ENCODE measurements around the gene SDK2.

Gene SDK2

DNA sequence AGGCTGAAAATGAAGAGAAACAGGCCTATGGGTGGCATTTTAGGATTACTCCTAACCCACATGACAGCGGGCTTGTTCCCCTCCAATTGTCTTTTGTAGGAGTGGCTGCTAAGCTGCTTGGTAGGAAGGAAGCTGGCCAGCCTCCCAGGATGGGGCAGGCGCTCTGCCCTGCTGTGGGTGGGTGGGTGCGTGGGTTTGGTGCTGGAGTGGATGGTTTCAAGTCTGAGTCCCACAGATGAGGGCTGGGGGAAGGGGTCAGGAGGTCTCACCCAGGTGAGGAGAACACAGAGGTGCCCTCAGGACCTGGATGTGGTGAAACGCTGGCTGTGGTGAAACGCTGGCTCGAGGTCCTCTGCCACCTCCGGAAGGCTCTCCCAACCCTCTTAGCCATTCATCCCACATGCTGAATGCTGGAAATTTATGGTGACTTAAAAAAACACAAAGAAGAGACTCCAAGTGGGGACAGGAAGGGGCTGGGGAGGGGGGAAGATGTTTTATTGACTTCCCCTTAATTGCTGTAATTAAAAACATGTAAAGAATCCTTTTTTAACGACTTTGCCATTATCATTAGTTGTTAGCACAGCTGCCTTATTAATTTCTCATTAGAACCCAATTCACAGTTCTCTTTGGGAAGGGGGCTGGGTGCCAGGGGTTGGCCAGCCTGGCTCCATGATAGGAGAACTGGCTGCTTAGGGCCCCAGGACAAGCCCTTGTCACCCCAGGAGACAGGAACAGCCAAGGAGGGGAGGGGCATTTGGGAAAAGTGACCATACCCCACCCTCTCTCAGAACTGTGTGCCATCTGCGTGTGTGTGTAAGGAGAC, 178.9 kb downstream of the SDK2 start:
- no peak for DNase-seq (ENCODE audit: low read depth)
- TF ChIP-seq, protein P1, sequence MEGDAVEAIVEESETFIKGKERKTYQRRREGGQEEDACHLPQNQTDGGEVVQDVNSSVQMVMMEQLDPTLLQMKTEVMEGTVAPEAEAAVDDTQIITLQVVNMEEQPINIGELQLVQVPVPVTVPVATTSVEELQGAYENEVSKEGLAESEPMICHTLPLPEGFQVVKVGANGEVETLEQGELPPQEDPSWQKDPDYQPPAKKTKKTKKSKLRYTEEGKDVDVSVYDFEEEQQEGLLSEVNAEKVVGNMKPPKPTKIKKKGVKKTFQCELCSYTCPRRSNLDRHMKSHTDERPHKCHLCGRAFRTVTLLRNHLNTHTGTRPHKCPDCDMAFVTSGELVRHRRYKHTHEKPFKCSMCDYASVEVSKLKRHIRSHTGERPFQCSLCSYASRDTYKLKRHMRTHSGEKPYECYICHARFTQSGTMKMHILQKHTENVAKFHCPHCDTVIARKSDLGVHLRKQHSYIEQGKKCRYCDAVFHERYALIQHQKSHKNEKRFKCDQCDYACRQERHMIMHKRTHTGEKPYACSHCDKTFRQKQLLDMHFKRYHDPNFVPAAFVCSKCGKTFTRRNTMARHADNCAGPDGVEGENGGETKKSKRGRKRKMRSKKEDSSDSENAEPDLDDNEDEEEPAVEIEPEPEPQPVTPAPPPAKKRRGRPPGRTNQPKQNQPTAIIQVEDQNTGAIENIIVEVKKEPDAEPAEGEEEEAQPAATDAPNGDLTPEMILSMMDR (conservative IDR thresholded peaks at IDR 0.05; ENCODE audit: low read depth, low read length), result no peak
- no peak overlapping the region for H3K4me3 ChIP-seq (ENCODE audit: low read depth, low read length)

DNA sequence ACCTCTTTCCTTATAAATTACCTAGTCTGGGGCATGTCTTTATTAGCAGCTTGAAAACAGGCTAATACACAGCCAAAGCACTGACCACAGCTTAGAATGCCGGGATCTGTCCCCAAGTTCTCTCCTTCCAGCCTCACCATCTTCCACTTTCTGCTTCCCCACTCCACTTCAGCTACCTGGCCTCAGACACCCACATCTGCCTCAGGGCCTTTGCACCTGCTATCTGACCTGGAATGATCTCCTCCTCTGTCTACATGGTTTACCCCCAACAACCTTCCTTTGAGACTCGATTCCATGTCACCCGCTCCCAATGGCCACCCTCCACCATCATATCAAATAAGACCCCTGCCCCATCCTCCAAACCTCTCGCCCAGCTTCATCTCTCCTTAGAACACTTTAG, 179.8 kb downstream of the SDK2 start:
- H3K4me3 ChIP-seq (ENCODE audit: low read depth, low read length), result no peak overlapping the region
- DNase-seq (ENCODE audit: low read depth), result no peak
- TF ChIP-seq, protein P1 (conservative IDR thresholded peaks at IDR 0.05; ENCODE audit: low read depth, low read length), result no peak

DNA sequence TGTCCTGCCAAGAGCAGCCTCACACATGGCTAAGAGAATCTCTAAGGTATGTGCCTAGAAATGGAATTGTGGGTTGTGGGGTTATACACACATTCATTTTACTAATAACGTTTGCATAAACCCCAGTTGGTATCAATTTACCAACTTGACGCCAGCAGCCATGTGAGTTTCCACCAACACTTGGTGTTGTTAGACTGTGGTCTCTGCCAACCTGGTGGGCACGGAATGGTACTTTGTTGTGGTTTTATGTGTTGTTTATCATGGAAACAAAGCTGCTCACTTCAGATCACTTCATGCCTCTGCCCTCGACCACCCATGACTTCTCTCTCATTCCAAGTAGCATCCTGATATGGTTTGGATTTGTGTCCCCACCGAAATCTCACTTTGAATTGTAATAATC, 180.4 kb downstream of the SDK2 start:
- TF ChIP-seq, protein P1 (conservative IDR thresholded peaks at IDR 0.05; ENCODE audit: low read depth, low read length), result no peak
- no peak for DNase-seq (ENCODE audit: low read depth)
- H3K4me3 ChIP-seq (ENCODE audit: low read depth, low read length), result no peak overlapping the region

DNA sequence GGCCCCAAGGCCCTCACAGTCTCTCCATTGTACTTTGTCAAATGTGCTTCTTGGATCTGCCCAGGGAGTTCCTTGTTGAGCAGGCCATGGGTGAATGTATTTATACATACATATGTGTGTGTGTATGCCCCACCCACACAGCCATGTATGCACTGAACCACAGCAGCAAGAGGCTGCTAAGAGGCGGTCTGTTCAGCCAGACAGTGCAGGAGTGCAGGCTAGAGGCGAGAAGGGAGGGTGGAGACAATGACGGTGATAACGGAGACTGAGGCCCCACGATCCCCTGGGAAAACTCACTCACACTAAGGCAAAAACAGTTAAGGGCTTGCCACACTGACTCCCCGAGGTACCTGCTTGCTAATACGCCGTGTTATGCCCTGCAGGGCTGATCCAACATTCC, 181.4 kb downstream of the SDK2 start:
- TF ChIP-seq, protein P1 (conservative IDR thresholded peaks at IDR 0.05; ENCODE audit: low read depth, low read length), result no peak
- DNase-seq (ENCODE audit: low read depth), result no peak
- no peak overlapping the region for H3K4me3 ChIP-seq (ENCODE audit: low read depth, low read length)

DNA sequence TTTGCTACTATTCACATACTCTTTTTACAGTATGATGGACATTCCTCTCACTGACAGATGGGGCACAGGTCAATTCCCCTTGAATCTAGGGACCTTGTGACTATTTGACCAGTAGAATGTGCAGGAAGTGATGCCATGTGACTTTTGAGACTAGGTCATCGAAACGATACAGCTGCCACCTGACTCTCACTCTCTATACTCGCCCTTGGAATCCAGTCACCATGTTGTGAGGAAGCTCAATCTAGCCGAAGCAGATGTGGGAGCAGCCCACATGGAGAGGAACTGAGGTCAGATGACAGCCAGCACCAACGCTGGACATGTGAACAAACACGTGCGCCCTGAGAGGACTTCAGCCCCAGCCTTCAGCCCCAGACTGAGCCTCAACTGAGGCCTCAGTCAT, 184.3 kb downstream of the SDK2 start:
- TF ChIP-seq, protein P1 (conservative IDR thresholded peaks at IDR 0.05; ENCODE audit: low read depth, low read length), result no peak
- DNase-seq (ENCODE audit: low read depth), result no peak
- no peak overlapping the region for H3K4me3 ChIP-seq (ENCODE audit: low read depth, low read length)

DNA sequence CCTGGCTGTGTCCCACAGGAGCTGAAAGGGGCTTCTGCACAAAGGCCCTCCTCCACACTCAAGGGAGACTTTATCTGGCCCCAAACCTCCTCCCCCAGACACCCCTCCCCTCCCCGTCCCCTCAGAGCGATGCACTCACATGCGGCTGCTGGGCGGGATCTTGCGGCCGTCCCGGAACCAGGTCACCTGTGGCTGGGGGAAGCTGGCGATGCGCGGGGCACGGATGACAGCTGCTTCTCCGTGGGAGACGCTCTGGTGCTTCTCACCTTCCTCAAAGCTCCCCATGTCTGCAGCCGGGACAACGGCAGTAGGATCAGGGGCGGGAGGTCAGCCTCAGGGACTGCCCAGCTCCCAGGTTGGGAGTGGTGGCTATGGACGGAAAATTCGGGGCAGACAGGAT, 188.5 kb downstream of the SDK2 start:
- no peak for DNase-seq (ENCODE audit: low read depth)
- no peak overlapping the region for H3K4me3 ChIP-seq (ENCODE audit: low read depth, low read length)
- TF ChIP-seq, protein P1 (conservative IDR thresholded peaks at IDR 0.05; ENCODE audit: low read depth, low read length), result no peak
